CD4-positive, alpha-beta T cell (primary cell): ENCODE measurements around the gene ARL13B. TPM values are rescaled to one million over a fixed set of nuclear protein-coding genes. Genes with fewer than 3 reads are reported as not detected.

Experiments
- ATAC-seq: fragments of 200-7000 bp; cut with Tn5 transposase; one replicate; pipeline ENCODE4 v1.10.0; 2022; ENCODE audit warnings: mild to moderate bottlenecking; ENCODE audit not compliant: poor library complexity
- CTCF ChIA-PET: fragments of 350-600 bp; sonication (Branson Sonifier 250); formaldehyde crosslinking; loops from one replicate; lab custom pipeline; 2021; ENCODE audit warnings: antibody characterized with exemption, inconsistent platforms; lab: Charles Lee
- POLR2A ChIA-PET: fragments of 350-600 bp; sonication (Branson Sonifier 250); formaldehyde crosslinking; loops from one replicate; lab custom pipeline; 2021; ENCODE audit warnings: antibody characterized with exemption, inconsistent platforms; lab: Charles Lee
- DNase-seq, 14 experiments: peaks; one replicate each; pipeline ENCODE4 v3.0.0-alpha.2; 2013 to 2020; ENCODE audit warnings: mixed read lengths in 2 of 14
- H3K27ac ChIP-seq, 2 donors: one replicate each; pipeline versions ENCODE4 v1.5.1 to v1.7.0; 2013; ENCODE audit warnings: low read length in 2 of 2, low read depth in 1 of 2, mild to moderate bottlenecking in 1 of 2
- H3K27me3 ChIP-seq, 2 experiments: 1 replicate in 1 of 2; 2 replicates in 1 of 2; pipeline versions ENCODE4 v1.6.1 to v1.7.0; 2013; ENCODE audit warnings: low read length in 2 of 2, control low read depth in 1 of 2, mild to moderate bottlenecking in 1 of 2, moderate library complexity in 1 of 2; ENCODE audit not compliant: insufficient read depth in 2 of 2, control insufficient read depth in 1 of 2
- H3K36me3 ChIP-seq: one replicate; pipeline ENCODE4 v1.6.1; 2013; ENCODE audit warnings: low read length, control low read depth; ENCODE audit not compliant: insufficient read depth
- H3K4me1 ChIP-seq: one replicate; pipeline ENCODE4 v1.6.1; 2013; ENCODE audit warnings: low read length, control low read depth; ENCODE audit not compliant: insufficient read depth
- H3K4me3 ChIP-seq: one replicate; pipeline ENCODE4 v1.5.1; 2013; ENCODE audit warnings: mild to moderate bottlenecking, low read length, moderate library complexity
- H3K9me3 ChIP-seq, 2 experiments: 1 replicate in 1 of 2; 2 replicates in 1 of 2; pipeline versions ENCODE4 v1.6.1 to v1.7.0; 2013; ENCODE audit warnings: low read length in 2 of 2, mild to moderate bottlenecking in 2 of 2, control low read depth in 1 of 2, moderate library complexity in 1 of 2; ENCODE audit not compliant: control insufficient read depth in 1 of 2, insufficient read depth in 1 of 2
- H3K27ac Mint-ChIP-seq: one replicate; pipeline ENCODE4 v1.8.0; 2020; ENCODE audit warnings: mixed read lengths
- H3K27me3 Mint-ChIP-seq: one replicate; pipeline ENCODE4 v1.8.0; 2021; ENCODE audit warnings: mixed read lengths
- H3K36me3 Mint-ChIP-seq: one replicate; pipeline ENCODE4 v1.8.0; 2021; ENCODE audit warnings: low read depth, mixed read lengths
- H3K4me1 Mint-ChIP-seq: one replicate; pipeline ENCODE4 v1.8.0; 2021; ENCODE audit warnings: low read depth, mixed read lengths
- H3K4me3 Mint-ChIP-seq: one replicate; pipeline ENCODE4 v1.8.0; 2020; ENCODE audit warnings: mild to moderate bottlenecking, mixed read lengths
- H3K9me3 Mint-ChIP-seq: one replicate; pipeline ENCODE4 v1.8.0; 2020; ENCODE audit warnings: mixed read lengths
- intact Hi-C, 2 experiments: fragments of 100-400 bp; cut with DNase I in 1 of 2; cut with micrococcal nuclease in 1 of 2; formaldehyde crosslinking; loops; one replicate each; pipeline versions ENCODE4 v1.15.1 to v1.9.0; 2023 to 2025; cut with DNase I, micrococcal nuclease
- total RNA-seq, 174 experiments: library from RNA in 2 of 174; stranded (reverse) in 2 of 174; gene quantifications; one replicate each; pipeline ENCODE4 v1.2.3 and lab custom pipeline; 2021 to 2026
- TF ChIP-seq, protein P1 (sequence below): fragments of 200-600 bp; IDR thresholded peaks from one replicate; pipeline ENCODE4 v1.8.0; 2022; ENCODE audit warnings: antibody characterized with exemption, mild to moderate bottlenecking

The ARL13B gene
- total RNA-seq, 2 experiments from 2014 or later, result 3.4 to 4.4 TPM

DNA sequence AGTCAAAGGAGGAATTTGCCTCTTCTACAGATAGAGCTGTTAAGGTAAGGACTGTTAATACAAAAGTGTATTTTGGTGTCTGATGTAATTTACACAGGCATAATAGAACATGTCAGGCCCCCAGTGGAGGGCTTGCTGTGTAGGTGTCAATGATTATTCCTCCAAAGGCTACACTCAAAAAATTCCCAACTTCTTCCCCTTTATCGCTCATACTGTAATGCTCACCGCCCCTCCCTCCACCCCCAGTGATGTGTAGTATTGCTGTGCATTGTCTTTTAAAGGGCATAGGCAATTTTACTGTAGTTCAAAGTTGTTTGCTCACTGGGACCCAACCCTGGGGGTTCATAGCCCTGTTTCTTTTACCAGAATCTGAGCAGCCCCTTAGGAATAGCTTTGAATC, 115.2 kb downstream of the ARL13B start:
- H3K36me3 ChIP-seq, result peaks cover 60% of the 10 kb centered on the region
- H3K4me1 Mint-ChIP-seq, result no peaks in the 10 kb centered on the region
- CTCF ChIA-PET, result no interaction called here

GRCh38 chr3:94098452-94098851, 118.5 kb downstream of the ARL13B start:
- ChIA-PET CTCF (no interaction called here), POLR2A (no interaction called here)
- Histone ChIP-seq H3K27me3 (no peaks in the 10 kb centered on the region), H3K4me1 (no peaks in the 10 kb centered on the region), H3K36me3 (peaks cover 64% of the 10 kb centered on the region), H3K9me3 (no peaks in the 10 kb centered on the region), H3K27ac (no peak overlapping the region), H3K4me3 (no peak overlapping the region)
- no peaks in the 10 kb centered on the region for H3K9me3 Mint-ChIP-seq
- no peaks in the 10 kb centered on the region for H3K27me3 Mint-ChIP-seq
- ATAC-seq (no peak), DNase-seq (peak in 2 of 14 experiments; percentile 14 to 20)
- H3K27ac Mint-ChIP-seq, result no peak overlapping the region
- H3K36me3 Mint-ChIP-seq, result peaks cover 66% of the 10 kb centered on the region
- no peak overlapping the region for H3K4me3 Mint-ChIP-seq
- TF ChIP-seq, protein P1, sequence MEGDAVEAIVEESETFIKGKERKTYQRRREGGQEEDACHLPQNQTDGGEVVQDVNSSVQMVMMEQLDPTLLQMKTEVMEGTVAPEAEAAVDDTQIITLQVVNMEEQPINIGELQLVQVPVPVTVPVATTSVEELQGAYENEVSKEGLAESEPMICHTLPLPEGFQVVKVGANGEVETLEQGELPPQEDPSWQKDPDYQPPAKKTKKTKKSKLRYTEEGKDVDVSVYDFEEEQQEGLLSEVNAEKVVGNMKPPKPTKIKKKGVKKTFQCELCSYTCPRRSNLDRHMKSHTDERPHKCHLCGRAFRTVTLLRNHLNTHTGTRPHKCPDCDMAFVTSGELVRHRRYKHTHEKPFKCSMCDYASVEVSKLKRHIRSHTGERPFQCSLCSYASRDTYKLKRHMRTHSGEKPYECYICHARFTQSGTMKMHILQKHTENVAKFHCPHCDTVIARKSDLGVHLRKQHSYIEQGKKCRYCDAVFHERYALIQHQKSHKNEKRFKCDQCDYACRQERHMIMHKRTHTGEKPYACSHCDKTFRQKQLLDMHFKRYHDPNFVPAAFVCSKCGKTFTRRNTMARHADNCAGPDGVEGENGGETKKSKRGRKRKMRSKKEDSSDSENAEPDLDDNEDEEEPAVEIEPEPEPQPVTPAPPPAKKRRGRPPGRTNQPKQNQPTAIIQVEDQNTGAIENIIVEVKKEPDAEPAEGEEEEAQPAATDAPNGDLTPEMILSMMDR, result no peak
- H3K4me1 Mint-ChIP-seq, result no peaks in the 10 kb centered on the region
- intact Hi-C loops, result no loop called here

More for the DNA sequence above, 115.2 kb downstream of the ARL13B start:
- Mint-ChIP-seq H3K27me3 (no peaks in the 10 kb centered on the region), H3K9me3 (no peaks in the 10 kb centered on the region), H3K4me3 (no peak overlapping the region), H3K27ac (no peak overlapping the region), H3K36me3 (peaks cover 88% of the 10 kb centered on the region)
- DNase-seq (no peak), ATAC-seq (no peak)
- H3K27me3 ChIP-seq, result no peaks in the 10 kb centered on the region
- TF ChIP-seq, protein P1, result no peak
- intact Hi-C loops, result no loop called here
- no peaks in the 10 kb centered on the region for H3K9me3 ChIP-seq
- POLR2A ChIA-PET, result no interaction called here
- no peak overlapping the region for H3K4me3 ChIP-seq
- H3K27ac ChIP-seq, result no peak overlapping the region
- H3K4me1 ChIP-seq, result no peaks in the 10 kb centered on the region

GRCh38 chr3:94099311-94099710, 119.4 kb downstream of the ARL13B start:
- TF ChIP-seq, protein P1, result no peak
- Mint-ChIP-seq H3K4me3 (no peak overlapping the region), H3K9me3 (no peaks in the 10 kb centered on the region), H3K4me1 (no peaks in the 10 kb centered on the region), H3K36me3 (peaks cover 68% of the 10 kb centered on the region), H3K27ac (no peak overlapping the region), H3K27me3 (no peaks in the 10 kb centered on the region)
- DNase-seq, result no peak
- Histone ChIP-seq H3K4me1 (no peaks in the 10 kb centered on the region), H3K36me3 (peaks cover 66% of the 10 kb centered on the region), H3K27ac (no peak overlapping the region), H3K27me3 (no peaks in the 10 kb centered on the region), H3K9me3 (no peaks in the 10 kb centered on the region), H3K4me3 (no peak overlapping the region)
- ChIA-PET POLR2A (no interaction called here), CTCF (no interaction called here)
- intact Hi-C loops, result no loop called here
- ATAC-seq, result no peak
